Caco-2 (cell line): ENCODE results near the gene NSD1. TPM values are rescaled to one million over a fixed set of nuclear protein-coding genes. Genes with fewer than 3 reads are reported as not detected.
"Not testable (repeated sequence)": the region's sequence is repeated elsewhere in the genome, so short reads cannot be mapped to it uniquely, and the experiment has no call there.

Experiments
- BruUV-seq: library from RNA; stranded (reverse); fragments of 400-500 nt; replicated peaks from 2 replicates; lab custom pipeline; 2021; lab: Mats Ljungman, UMichigan
- CTCF ChIA-PET: fragments of 300-600 bp; sonication (Branson Sonifier 250); formaldehyde crosslinking; loops from one replicate; lab custom pipeline; 2022; ENCODE audit warnings: antibody characterized with exemption; lab: Charles Lee
- POLR2A ChIA-PET: fragments of 300-600 bp; sonication (Branson Sonifier 250); formaldehyde crosslinking; loops from one replicate; lab custom pipeline; 2022; ENCODE audit warnings: antibody characterized with exemption; lab: Charles Lee
- DNase-seq, 2 experiments: peaks; one replicate each; pipeline versions ENCODE4 v3.0.0 to v3.0.0-alpha.2; 2020 to 2022
- H3K27me3 ChIP-seq: replicated peaks from 2 replicates; pipeline ENCODE4 v1.6.0; 2011; ENCODE audit warnings: low read length; ENCODE audit not compliant: control insufficient read depth, insufficient read depth
- H3K36me3 ChIP-seq: 2 replicates; pipeline ENCODE4 v1.5.1; 2011; ENCODE audit warnings: low read length; ENCODE audit not compliant: control insufficient read depth, insufficient read depth
- H3K4me1 ChIP-seq: fragments of 250-450 bp; sonication (Bioruptor Pico); 2 replicates; pipeline ENCODE4 v1.5.1; 2020; ENCODE audit warnings: mild to moderate bottlenecking
- H3K4me3 ChIP-seq: 2 replicates; pipeline ENCODE4 v1.5.1; 2011; ENCODE audit warnings: low read depth, mild to moderate bottlenecking, control low read depth, low read length
- H3K9me3 ChIP-seq: fragments of 250-450 bp; sonication (Bioruptor Pico); 2 replicates; pipeline ENCODE4 v1.5.1; 2020; ENCODE audit warnings: mild to moderate bottlenecking, moderate library complexity
- H3K27ac Mint-ChIP-seq: one replicate; pipeline ENCODE4 v1.8.0; 2022; ENCODE audit warnings: mixed read lengths; ENCODE audit not compliant: unreplicated experiment
- H3K27me3 Mint-ChIP-seq: one replicate; pipeline ENCODE4 v1.8.0; 2022; ENCODE audit warnings: mixed read lengths; ENCODE audit not compliant: insufficient read depth, unreplicated experiment
- H3K36me3 Mint-ChIP-seq: one replicate; pipeline ENCODE4 v1.8.0; 2022; ENCODE audit warnings: mild to moderate bottlenecking, mixed read lengths; ENCODE audit not compliant: insufficient read depth, unreplicated experiment
- H3K4me1 Mint-ChIP-seq: one replicate; pipeline ENCODE4 v1.8.0; 2022; ENCODE audit warnings: low read depth, mixed read lengths; ENCODE audit not compliant: unreplicated experiment
- H3K4me3 Mint-ChIP-seq: one replicate; pipeline ENCODE4 v1.8.0; 2022; ENCODE audit warnings: mild to moderate bottlenecking, moderate library complexity, mixed read lengths; ENCODE audit not compliant: unreplicated experiment
- H3K9me3 Mint-ChIP-seq: one replicate; pipeline ENCODE4 v1.8.0; 2022; ENCODE audit warnings: mixed read lengths; ENCODE audit not compliant: unreplicated experiment
- intact Hi-C: fragments of 100-400 bp; cut with micrococcal nuclease; formaldehyde crosslinking; loops from one replicate; pipeline ENCODE4 v1.10.0; 2022; ENCODE audit not compliant: unreplicated experiment
- total RNA-seq: library from RNA; stranded (reverse); gene quantifications from 2 replicates; pipeline ENCODE4 v1.2.3, GENCODE V29; 2022
- TF ChIP-seq, protein P1 (sequence below), 2 experiments: fragments of 200-600 bp in 1 of 2; IDR thresholded peaks; 1 replicate in 1 of 2; 2 replicates in 1 of 2; pipeline versions ENCODE4 v1.5.1 to v1.8.0; 2011 to 2022; ENCODE audit warnings: antibody characterized with exemption in 1 of 2, control low read depth in 1 of 2, inconsistent platforms in 1 of 2, low read depth in 1 of 2, low read length in 1 of 2, mild to moderate bottlenecking in 1 of 2, moderate library complexity in 1 of 2; ENCODE audit not compliant: insufficient read depth in 1 of 2, severe bottlenecking in 1 of 2, unreplicated experiment in 1 of 2

NSD1 gene
- total RNA-seq, 1 experiment from 2014 or later: 67.4 TPM

DNA sequence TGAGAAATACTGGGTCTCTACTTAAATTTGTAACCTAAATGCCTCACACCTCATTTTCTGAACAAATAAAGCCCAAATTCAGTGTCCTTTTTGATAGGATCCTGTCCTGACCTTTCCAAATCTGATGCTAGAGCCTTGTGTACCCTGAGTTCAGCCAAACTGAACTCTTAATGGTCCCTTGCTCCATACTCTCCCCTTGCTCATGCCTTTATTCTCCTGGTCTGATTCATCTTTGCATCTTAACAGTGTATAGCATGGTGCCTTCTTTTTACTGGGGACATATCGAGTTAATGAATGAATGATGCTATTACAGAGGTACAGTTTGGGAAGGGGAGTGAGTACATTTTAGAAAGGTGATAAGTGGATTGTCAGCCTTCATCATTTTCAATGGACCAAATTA is 9.2 kb downstream of the NSD1 start:
- BruUV-seq: no TSS peak
- H3K4me1 Mint-ChIP-seq: no peaks in the 10 kb centered on the region
- Histone ChIP-seq H3K9me3 (no peaks in the 10 kb centered on the region), H3K27me3 (no peaks in the 10 kb centered on the region), H3K4me3 (no peak overlapping the region), H3K4me1 (no peaks in the 10 kb centered on the region), H3K36me3 (no peaks in the 10 kb centered on the region; the same call in 1 of the 2 replicates)
- no peak overlapping the region for H3K4me3 Mint-ChIP-seq
- DNase-seq: no peak
- H3K27me3 Mint-ChIP-seq: no peaks in the 10 kb centered on the region
- intact Hi-C loops: no loop called here
- TF ChIP-seq, protein P1, sequence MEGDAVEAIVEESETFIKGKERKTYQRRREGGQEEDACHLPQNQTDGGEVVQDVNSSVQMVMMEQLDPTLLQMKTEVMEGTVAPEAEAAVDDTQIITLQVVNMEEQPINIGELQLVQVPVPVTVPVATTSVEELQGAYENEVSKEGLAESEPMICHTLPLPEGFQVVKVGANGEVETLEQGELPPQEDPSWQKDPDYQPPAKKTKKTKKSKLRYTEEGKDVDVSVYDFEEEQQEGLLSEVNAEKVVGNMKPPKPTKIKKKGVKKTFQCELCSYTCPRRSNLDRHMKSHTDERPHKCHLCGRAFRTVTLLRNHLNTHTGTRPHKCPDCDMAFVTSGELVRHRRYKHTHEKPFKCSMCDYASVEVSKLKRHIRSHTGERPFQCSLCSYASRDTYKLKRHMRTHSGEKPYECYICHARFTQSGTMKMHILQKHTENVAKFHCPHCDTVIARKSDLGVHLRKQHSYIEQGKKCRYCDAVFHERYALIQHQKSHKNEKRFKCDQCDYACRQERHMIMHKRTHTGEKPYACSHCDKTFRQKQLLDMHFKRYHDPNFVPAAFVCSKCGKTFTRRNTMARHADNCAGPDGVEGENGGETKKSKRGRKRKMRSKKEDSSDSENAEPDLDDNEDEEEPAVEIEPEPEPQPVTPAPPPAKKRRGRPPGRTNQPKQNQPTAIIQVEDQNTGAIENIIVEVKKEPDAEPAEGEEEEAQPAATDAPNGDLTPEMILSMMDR (IDR thresholded peaks at IDR 0.05; ENCODE audit: insufficient read depth in 1 of 2, low read depth in 1 of 2, low read length in 1 of 2, severe bottlenecking in 1 of 2, unreplicated experiment in 1 of 2): no peak
- ChIA-PET POLR2A (no interaction called here), CTCF (no interaction called here)
- no peak overlapping the region for H3K27ac Mint-ChIP-seq
- H3K36me3 Mint-ChIP-seq: peaks cover 77% of the 10 kb centered on the region
- H3K9me3 Mint-ChIP-seq: no peaks in the 10 kb centered on the region

DNA sequence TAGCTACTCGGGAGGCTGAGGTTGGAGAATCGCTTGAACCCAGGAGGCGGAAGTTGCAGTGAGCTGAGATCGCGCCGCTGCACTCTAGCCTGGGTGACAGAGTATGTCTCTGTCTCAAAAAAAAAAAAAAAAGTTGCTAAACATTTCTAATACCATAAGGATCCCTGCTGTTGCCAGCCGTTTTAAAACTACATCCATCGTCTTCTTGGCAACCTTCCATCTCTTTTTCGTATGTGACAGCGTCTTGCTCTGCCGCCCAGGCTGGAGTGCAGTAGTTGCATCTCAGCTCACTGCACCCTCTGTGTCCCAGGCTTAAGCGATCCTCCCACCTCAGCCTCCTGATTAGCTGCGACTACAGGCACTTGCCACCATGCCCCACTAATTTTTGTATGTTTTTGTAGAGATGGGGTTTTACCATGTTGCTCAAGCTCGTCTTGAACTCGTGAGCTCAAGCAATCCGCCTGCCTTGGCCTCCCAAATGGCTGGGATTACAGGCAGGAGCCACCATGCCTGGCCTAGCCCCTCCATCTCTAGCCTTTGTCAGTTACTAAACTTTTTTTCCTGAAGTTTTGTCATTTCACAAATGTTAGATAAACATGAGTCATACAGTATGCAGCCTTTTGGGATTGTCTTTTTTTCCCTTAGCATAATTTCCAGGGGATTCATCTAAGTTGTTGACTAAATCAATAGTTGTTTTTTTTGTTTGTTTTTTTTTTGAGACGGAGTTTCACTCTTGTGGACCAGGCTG is 13.5 kb downstream of the NSD1 start:
- no peaks in the 10 kb centered on the region; the same call in 1 of the 2 replicates for H3K36me3 ChIP-seq
- CTCF ChIA-PET: interaction anchor here (0.6 kb wide), 1 partner anchor 76 kb away, joined by 3 read pairs; no protein-coding TSS in a partner anchor
- POLR2A ChIA-PET: interaction anchor here (0.6 kb wide), 1 partner anchor 17 kb away, joined by 6 read pairs; no protein-coding TSS in a partner anchor

DNA sequence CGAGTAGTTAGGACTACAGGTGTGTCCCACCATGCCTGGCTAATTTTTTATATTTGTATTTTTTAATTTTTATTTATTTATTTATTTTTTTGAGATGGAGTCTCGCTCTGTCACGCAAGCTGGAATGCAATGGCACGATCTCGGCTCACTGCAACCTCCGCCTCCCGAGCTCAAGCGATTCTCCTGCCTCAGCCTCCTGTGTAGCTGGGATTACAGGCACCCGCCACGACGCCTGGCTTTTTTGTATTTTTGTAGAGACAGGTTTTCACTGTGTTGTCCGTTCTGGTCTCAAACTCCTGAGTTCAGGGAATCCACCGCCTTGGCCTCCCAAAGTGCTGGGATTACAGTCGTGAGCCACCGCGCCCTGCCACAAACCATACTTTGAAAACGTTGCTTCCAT is 16.5 kb downstream of the NSD1 start:
- H3K9me3 Mint-ChIP-seq, H3K27ac Mint-ChIP-seq, BruUV-seq, H3K27me3 Mint-ChIP-seq, H3K4me1 ChIP-seq, POLR2A ChIA-PET, CTCF ChIA-PET, H3K4me1 Mint-ChIP-seq, H3K4me3 ChIP-seq, DNase-seq, H3K4me3 Mint-ChIP-seq, H3K9me3 ChIP-seq, H3K36me3 ChIP-seq, H3K27me3 ChIP-seq, intact Hi-C loops: not testable (repeated sequence)
- H3K36me3 Mint-ChIP-seq: peaks cover 46% of the 10 kb centered on the region

More for the DNA sequence above, 13.5 kb downstream of the NSD1 start:
- no peaks in the 10 kb centered on the region for H3K27me3 Mint-ChIP-seq
- no peaks in the 10 kb centered on the region for H3K9me3 ChIP-seq
- H3K27me3 ChIP-seq: no peaks in the 10 kb centered on the region
- H3K4me1 Mint-ChIP-seq: no peaks in the 10 kb centered on the region
- H3K27ac Mint-ChIP-seq: no peak overlapping the region
- no peaks in the 10 kb centered on the region for H3K4me1 ChIP-seq
- TF ChIP-seq, protein P1 (IDR thresholded peaks at IDR 0.05; ENCODE audit: insufficient read depth in 1 of 2, low read depth in 1 of 2, low read length in 1 of 2, severe bottlenecking in 1 of 2, unreplicated experiment in 1 of 2): no peak
- H3K36me3 Mint-ChIP-seq: peaks cover 70% of the 10 kb centered on the region
- intact Hi-C loops: no loop called here
- H3K4me3 Mint-ChIP-seq: no peak overlapping the region
- H3K4me3 ChIP-seq: no peak overlapping the region
- no peaks in the 10 kb centered on the region for H3K9me3 Mint-ChIP-seq
- DNase-seq: peak in 1 of 2 experiments; percentile 13
- no TSS peak for BruUV-seq
